Measurements from ENCODE around the gene ADGRL2. TPM values are rescaled to one million over a fixed set of nuclear protein-coding genes. Genes with fewer than 3 reads are reported as not detected.

Gene ADGRL2
- total and polyA plus RNA-seq, 2 donors: 12.1 to 18.9 TPM

DNA sequence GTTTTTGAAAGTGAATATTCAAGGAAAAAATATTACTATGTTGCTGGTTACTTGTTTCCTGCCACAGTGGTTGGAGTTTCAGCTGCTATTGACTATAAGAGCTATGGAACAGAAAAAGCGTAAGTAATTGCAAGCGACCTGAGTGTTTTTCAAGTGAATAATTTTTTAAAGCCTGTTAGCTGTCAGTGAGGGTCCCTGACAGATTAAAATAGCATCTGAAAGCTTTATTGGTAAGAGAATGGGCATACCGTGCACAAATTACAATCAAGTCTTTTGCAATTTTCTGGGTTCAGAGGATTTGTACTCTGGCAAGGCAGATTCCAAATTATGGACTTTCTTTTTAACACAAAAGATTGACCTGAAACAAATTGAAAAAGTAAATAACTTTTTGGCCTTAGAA, 169.7 kb downstream of the ADGRL2 start:
- Histone ChIP-seq H3K4me3 (ENCODE audit: low read length in 2 of 2) (no peak overlapping the region), H3K27ac (ENCODE audit: low read depth in 1 of 2, low read length in 1 of 2) (no peak overlapping the region), H3K4me1 (ENCODE audit: control insufficient read depth in 2 of 2, insufficient read depth in 2 of 2, low read length in 2 of 2) (no peaks in the 10 kb centered on the region), H3K27me3 (ENCODE audit: control insufficient read depth in 2 of 2, insufficient read depth in 1 of 2, low read length in 1 of 2) (no peaks in the 10 kb centered on the region), H3K9me3 (ENCODE audit: control insufficient read depth in 2 of 2, insufficient read depth in 1 of 2, low read length in 1 of 2) (no peaks in the 10 kb centered on the region), H3K36me3 (ENCODE audit: control insufficient read depth in 2 of 2, insufficient read depth in 2 of 2, low read length in 1 of 2) (no peaks in the 10 kb centered on the region)
- 97% methylated on average over 3 of the region's 3 CpGs for WGBS
- no peak for DNase-seq (ENCODE audit: low read depth in 6 of 9, low spot score in 9 of 9)

DNA sequence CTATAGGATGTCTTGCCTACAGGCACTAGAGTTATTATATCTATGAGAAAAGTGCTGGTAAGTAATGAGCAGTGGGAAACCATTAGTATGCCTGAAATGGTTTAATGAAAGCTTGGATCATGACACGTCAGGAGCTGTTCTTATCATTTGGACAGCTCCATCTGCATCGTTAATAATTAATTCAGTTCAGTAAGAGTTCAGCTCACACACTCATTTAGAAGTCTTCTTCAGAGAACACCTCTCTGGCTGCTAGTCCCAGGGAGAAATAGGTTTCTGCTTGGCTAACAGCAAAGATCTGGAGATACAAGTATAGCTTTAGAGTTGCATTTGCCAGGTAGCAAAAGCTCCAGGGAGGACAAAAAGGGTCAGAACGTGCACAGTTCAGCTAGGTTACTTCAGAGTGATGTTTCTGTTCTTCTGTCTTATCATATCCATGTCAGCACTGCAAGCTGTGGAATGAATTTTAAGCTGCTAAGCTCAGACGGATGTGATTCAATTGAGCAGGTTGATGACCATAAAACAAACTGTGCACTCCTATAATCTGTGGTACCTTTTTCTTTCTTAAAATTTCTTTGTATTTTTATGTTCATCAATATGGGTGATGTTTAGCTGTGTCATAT, 173.6 kb downstream of the ADGRL2 start:
- Histone ChIP-seq H3K4me3 (ENCODE audit: low read length in 2 of 2) (no peak overlapping the region), H3K27ac (ENCODE audit: low read depth in 1 of 2, low read length in 1 of 2) (no peak overlapping the region), H3K36me3 (ENCODE audit: control insufficient read depth in 2 of 2, insufficient read depth in 2 of 2, low read length in 1 of 2) (no peaks in the 10 kb centered on the region), H3K9me3 (ENCODE audit: control insufficient read depth in 2 of 2, insufficient read depth in 1 of 2, low read length in 1 of 2) (no peaks in the 10 kb centered on the region), H3K27me3 (ENCODE audit: control insufficient read depth in 2 of 2, insufficient read depth in 1 of 2, low read length in 1 of 2) (no peaks in the 10 kb centered on the region), H3K4me1 (ENCODE audit: control insufficient read depth in 2 of 2, insufficient read depth in 2 of 2, low read length in 2 of 2) (no peaks in the 10 kb centered on the region)
- WGBS: 91% methylated on average over 4 of the region's 4 CpGs
- DNase-seq (ENCODE audit: low read depth in 6 of 9, low spot score in 9 of 9): no peak

DNA sequence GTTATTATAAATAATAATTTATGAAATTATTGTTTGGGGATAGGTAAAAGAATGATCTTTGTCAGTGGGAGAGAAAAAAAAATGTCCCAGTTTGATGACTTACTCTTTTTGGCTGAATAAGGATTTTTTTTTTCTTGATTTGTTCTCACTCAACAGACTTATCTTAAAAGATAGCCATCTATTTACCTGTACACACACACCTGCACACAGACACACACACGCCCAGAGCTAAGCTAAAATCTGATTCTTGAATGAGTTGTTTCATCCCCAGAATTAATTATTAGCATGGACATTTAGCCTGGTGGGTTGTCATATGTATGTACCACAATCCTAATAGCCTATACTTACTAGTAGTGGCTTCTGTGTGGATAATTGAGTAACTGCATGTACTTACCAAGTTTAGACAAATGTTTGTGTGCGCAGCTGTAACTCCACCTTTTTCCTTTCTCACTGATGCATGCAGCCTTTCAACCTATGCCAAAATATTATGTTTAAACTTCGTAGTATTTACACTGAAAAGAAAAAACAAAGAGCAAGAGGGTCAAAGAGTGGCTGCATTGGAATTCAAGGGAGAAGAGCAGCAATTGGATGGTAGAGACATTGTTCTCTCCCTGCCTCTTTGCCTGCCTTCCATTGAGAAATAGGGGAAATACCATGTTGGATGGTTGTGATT, 174.3 kb downstream of the ADGRL2 start:
- Histone ChIP-seq H3K4me1 (ENCODE audit: control insufficient read depth in 2 of 2, insufficient read depth in 2 of 2, low read length in 2 of 2) (no peaks in the 10 kb centered on the region), H3K27ac (ENCODE audit: low read depth in 1 of 2, low read length in 1 of 2) (no peak overlapping the region), H3K9me3 (ENCODE audit: control insufficient read depth in 2 of 2, insufficient read depth in 1 of 2, low read length in 1 of 2) (no peaks in the 10 kb centered on the region), H3K36me3 (ENCODE audit: control insufficient read depth in 2 of 2, insufficient read depth in 2 of 2, low read length in 1 of 2) (no peaks in the 10 kb centered on the region), H3K27me3 (ENCODE audit: control insufficient read depth in 2 of 2, insufficient read depth in 1 of 2, low read length in 1 of 2) (no peaks in the 10 kb centered on the region), H3K4me3 (ENCODE audit: low read length in 2 of 2) (no peak overlapping the region)
- no peak for DNase-seq (ENCODE audit: low read depth in 6 of 9, low spot score in 9 of 9)
- WGBS: 91% methylated on average over 3 of the region's 3 CpGs

DNA sequence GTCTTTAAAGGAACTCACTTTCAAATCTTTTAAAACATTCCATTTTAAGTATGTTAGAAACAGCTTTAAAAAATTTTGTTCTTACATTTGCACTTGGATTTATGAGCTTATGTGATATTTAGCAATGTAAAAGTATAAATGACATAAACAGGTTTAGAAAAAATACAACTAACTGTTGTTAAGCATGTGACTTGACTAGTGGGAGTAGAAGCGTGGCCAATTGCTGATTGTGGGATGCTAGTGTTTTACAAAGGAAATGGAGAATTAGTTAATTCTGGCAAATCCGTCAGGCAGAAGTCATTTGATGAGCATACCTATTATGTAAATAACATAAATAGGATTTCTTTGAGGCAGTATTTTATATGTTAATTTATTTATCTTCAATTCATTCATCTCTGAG, 175.8 kb downstream of the ADGRL2 start:
- Histone ChIP-seq H3K27ac (ENCODE audit: low read depth in 1 of 2, low read length in 1 of 2) (no peak overlapping the region), H3K36me3 (ENCODE audit: control insufficient read depth in 2 of 2, insufficient read depth in 2 of 2, low read length in 1 of 2) (no peaks in the 10 kb centered on the region), H3K9me3 (ENCODE audit: control insufficient read depth in 2 of 2, insufficient read depth in 1 of 2, low read length in 1 of 2) (no peaks in the 10 kb centered on the region), H3K27me3 (ENCODE audit: control insufficient read depth in 2 of 2, insufficient read depth in 1 of 2, low read length in 1 of 2) (no peaks in the 10 kb centered on the region), H3K4me1 (ENCODE audit: control insufficient read depth in 2 of 2, insufficient read depth in 2 of 2, low read length in 2 of 2) (no peaks in the 10 kb centered on the region), H3K4me3 (ENCODE audit: low read length in 2 of 2) (no peak overlapping the region)
- DNase-seq (ENCODE audit: low read depth in 6 of 9, low spot score in 9 of 9): no peak
- WGBS: 93% methylated on average over 2 of the region's 2 CpGs

DNA sequence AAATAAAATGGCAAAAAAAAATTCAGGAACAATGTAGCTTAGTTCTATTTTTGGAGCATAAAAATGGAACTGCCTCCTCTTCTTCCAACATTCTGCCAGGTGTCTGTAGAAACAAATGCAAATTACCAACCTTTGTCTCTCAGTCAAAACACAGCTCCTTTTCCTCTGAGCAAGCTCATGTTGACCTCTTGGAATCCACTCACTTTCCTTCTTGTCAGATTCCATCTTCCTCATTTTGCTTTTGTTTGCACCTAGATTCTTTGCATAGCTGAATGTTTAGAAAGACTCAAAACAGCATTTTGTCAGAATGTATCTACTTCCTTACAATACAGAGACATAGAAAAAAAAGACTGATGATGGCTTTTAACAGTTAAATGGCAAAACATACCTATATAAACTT, 178.2 kb downstream of the ADGRL2 start:
- DNase-seq (ENCODE audit: low read depth in 6 of 9, low spot score in 9 of 9): no peak
- Histone ChIP-seq H3K27ac (ENCODE audit: low read depth in 1 of 2, low read length in 1 of 2) (no peak overlapping the region), H3K9me3 (ENCODE audit: control insufficient read depth in 2 of 2, insufficient read depth in 1 of 2, low read length in 1 of 2) (no peaks in the 10 kb centered on the region)

DNA sequence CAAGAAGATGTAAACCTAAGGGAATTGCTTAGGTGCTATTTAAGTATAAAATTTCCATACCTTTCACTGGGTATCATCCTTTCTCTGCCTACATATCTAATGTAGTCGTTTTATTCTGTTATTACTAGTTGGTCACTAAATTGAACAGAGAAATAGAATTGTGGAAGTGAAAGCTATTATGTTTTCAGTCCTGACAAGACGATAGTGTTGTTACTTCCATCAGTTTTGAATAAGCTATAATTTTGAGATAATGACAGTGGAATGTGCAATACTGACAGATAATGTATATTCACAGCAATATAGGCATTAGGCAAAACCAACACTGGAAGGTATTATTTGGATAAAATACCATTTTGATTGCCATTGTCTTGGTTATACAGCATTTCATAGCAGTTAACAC, 181.8 kb downstream of the ADGRL2 start:
- 89% methylated on average over 2 of the region's 2 CpGs for WGBS
- H3K36me3 ChIP-seq (ENCODE audit: control insufficient read depth in 2 of 2, insufficient read depth in 2 of 2, low read length in 1 of 2): no peaks in the 10 kb centered on the region

More for the DNA sequence above, 178.2 kb downstream of the ADGRL2 start:
- Histone ChIP-seq H3K4me3 (ENCODE audit: low read length in 2 of 2) (no peak overlapping the region), H3K27me3 (ENCODE audit: control insufficient read depth in 2 of 2, insufficient read depth in 1 of 2, low read length in 1 of 2) (no peaks in the 10 kb centered on the region), H3K4me1 (ENCODE audit: control insufficient read depth in 2 of 2, insufficient read depth in 2 of 2, low read length in 2 of 2) (no peaks in the 10 kb centered on the region), H3K36me3 (ENCODE audit: control insufficient read depth in 2 of 2, insufficient read depth in 2 of 2, low read length in 1 of 2) (no peaks in the 10 kb centered on the region)

DNA sequence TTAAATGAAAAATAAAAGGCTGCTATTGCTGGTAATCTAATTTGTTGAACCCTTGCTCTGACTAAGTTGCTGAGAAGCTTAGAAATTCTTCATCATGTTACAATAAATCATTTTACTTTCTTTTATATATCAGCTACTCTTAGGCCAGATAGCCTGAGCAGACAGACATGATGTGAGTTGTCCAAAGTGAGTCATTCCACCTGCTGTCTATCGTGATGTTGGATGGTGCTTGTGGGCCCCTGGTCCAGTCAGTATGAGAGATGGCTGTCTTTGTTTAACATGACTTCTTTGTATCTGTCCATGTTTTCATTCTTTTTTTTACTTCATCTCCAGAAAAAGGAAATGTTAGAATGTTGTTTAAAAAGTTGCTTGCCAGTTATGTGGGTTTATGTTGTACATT, 188.8 kb downstream of the ADGRL2 start:
- WGBS: 96% methylated on average over 1 of the region's 1 CpG
- no peak for DNase-seq (ENCODE audit: low read depth in 6 of 9, low spot score in 9 of 9)
- H3K9me3 ChIP-seq (ENCODE audit: control insufficient read depth in 2 of 2, insufficient read depth in 1 of 2, low read length in 1 of 2): no peaks in the 10 kb centered on the region
- H3K4me1 ChIP-seq (ENCODE audit: control insufficient read depth in 2 of 2, insufficient read depth in 2 of 2, low read length in 2 of 2): no peaks in the 10 kb centered on the region
- no peak overlapping the region for H3K4me3 ChIP-seq (ENCODE audit: low read length in 2 of 2)
- H3K27ac ChIP-seq (ENCODE audit: low read depth in 1 of 2, low read length in 1 of 2): no peak overlapping the region
- H3K36me3 ChIP-seq (ENCODE audit: control insufficient read depth in 2 of 2, insufficient read depth in 2 of 2, low read length in 1 of 2): no peaks in the 10 kb centered on the region
- no peaks in the 10 kb centered on the region for H3K27me3 ChIP-seq (ENCODE audit: control insufficient read depth in 2 of 2, insufficient read depth in 1 of 2, low read length in 1 of 2)

More for the DNA sequence above, 181.8 kb downstream of the ADGRL2 start:
- Histone ChIP-seq H3K4me3 (ENCODE audit: low read length in 2 of 2) (no peak overlapping the region), H3K27me3 (ENCODE audit: control insufficient read depth in 2 of 2, insufficient read depth in 1 of 2, low read length in 1 of 2) (no peaks in the 10 kb centered on the region), H3K27ac (ENCODE audit: low read depth in 1 of 2, low read length in 1 of 2) (no peak overlapping the region), H3K9me3 (ENCODE audit: control insufficient read depth in 2 of 2, insufficient read depth in 1 of 2, low read length in 1 of 2) (no peaks in the 10 kb centered on the region), H3K4me1 (ENCODE audit: control insufficient read depth in 2 of 2, insufficient read depth in 2 of 2, low read length in 2 of 2) (no peaks in the 10 kb centered on the region)
- no peak for DNase-seq (ENCODE audit: low read depth in 6 of 9, low spot score in 9 of 9)

DNA sequence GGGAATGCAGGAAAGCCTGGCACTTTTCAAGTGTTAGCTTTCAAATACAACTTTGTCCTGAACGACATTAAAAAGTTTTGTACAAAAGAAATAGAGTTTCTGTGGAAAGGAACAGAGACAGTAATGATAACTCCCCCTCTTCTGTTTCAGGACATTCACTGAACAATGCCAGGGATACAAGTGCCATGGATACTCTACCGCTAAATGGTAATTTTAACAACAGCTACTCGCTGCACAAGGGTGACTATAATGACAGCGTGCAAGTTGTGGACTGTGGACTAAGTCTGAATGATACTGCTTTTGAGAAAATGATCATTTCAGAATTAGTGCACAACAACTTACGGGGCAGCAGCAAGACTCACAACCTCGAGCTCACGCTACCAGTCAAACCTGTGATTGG, 189.5 kb downstream of the ADGRL2 start:
- H3K9me3 ChIP-seq (ENCODE audit: control insufficient read depth in 2 of 2, insufficient read depth in 1 of 2, low read length in 1 of 2): no peaks in the 10 kb centered on the region
- H3K36me3 ChIP-seq (ENCODE audit: control insufficient read depth in 2 of 2, insufficient read depth in 2 of 2, low read length in 1 of 2): no peaks in the 10 kb centered on the region
- no peak for DNase-seq (ENCODE audit: low read depth in 6 of 9, low spot score in 9 of 9)
- H3K4me1 ChIP-seq (ENCODE audit: control insufficient read depth in 2 of 2, insufficient read depth in 2 of 2, low read length in 2 of 2): no peaks in the 10 kb centered on the region
- no peaks in the 10 kb centered on the region for H3K27me3 ChIP-seq (ENCODE audit: control insufficient read depth in 2 of 2, insufficient read depth in 1 of 2, low read length in 1 of 2)
- no peak overlapping the region for H3K4me3 ChIP-seq (ENCODE audit: low read length in 2 of 2)
- WGBS: 96% methylated on average over 7 of the region's 7 CpGs
- no peak overlapping the region for H3K27ac ChIP-seq (ENCODE audit: low read depth in 1 of 2, low read length in 1 of 2)

DNA sequence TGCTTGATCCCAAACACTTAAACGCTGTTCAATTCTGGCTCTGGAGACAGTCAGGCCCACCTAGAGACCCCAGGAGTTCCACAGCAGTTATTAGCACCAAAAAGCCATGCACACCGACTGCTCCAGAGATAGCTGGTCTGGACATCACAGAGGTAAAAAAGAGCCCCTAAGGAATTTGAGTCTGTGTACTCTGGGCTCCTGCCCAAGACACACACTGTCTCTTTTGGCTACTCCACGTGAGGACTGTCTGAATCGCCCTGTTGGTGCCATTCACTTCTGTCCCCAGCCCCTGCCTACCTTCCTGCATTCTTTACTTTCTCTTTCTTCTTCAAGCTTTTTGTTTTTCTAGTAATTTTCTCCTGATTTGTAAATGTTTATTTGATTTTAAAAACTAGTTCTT, 197.4 kb downstream of the ADGRL2 start:
- Histone ChIP-seq H3K4me1 (ENCODE audit: control insufficient read depth in 2 of 2, insufficient read depth in 2 of 2, low read length in 2 of 2) (no peaks in the 10 kb centered on the region), H3K27ac (ENCODE audit: low read depth in 1 of 2, low read length in 1 of 2) (no peak overlapping the region), H3K27me3 (ENCODE audit: control insufficient read depth in 2 of 2, insufficient read depth in 1 of 2, low read length in 1 of 2) (no peaks in the 10 kb centered on the region), H3K9me3 (ENCODE audit: control insufficient read depth in 2 of 2, insufficient read depth in 1 of 2, low read length in 1 of 2) (no peaks in the 10 kb centered on the region), H3K4me3 (ENCODE audit: low read length in 2 of 2) (no peak overlapping the region), H3K36me3 (ENCODE audit: control insufficient read depth in 2 of 2, insufficient read depth in 2 of 2, low read length in 1 of 2) (no peaks in the 10 kb centered on the region)
- 64% methylated on average over 4 of the region's 4 CpGs for WGBS
- DNase-seq (ENCODE audit: low read depth in 6 of 9, low spot score in 9 of 9): no peak
